ENCODE results near the gene STX8.

The STX8 gene

DNA sequence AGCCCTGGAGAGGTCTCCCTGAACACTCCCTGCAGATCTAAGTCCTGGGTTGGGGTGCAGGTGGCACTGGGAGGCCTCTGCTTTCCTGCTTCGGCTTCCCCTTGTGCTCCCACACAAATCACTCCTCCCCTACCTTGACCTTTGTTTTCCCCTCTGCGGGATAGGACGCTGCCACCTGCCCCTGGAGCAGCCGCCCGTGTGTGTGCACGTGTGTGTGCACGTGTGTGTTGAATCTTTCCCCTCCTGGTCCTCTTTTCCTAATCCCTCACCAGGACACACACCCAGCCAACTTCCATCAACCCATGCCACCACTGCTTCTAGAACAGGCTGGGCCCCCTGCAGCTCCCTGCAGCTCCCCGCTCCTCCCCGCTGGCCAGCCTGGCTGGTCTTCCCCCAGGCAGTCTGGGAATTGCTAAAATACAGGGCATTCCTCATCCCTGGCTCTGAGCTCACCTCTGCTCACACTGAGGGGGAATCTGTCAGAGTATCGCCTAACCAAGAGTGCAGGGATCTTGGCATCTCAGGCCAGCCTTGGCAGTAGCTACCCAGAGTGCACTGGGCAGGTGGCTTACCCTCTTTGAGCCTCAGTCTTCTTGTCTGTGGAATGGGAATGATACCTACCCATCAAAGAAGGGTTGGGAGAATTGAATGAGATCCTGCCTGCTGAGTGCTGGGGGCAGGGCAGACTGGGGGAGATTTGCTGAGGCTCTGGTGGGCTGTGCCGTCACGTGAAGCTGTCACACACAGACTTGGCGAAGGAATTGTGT lies 355.8 kb downstream of the STX8 start:
- DNase-seq = no peak

DNA sequence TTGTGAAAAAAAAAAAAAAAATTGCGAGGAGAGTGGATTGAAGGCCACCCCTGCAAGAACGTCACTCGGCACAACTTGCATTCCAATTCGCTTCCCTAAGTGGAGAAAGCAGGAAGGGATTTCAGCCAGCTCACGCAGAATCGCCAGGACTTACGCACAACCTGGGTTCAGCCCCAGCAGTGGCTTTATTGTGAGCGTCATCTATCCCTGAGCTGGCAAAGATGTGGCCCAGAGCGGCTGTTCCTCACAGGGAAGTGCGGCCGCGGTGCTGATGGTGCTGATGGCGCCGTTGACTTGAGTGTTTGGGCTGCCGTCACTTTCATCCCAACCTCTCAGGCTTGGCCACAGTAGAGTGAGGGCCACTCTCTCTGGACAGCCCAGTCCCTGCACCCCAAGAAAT lies 356.7 kb downstream of the STX8 start:
- no peak for DNase-seq

DNA sequence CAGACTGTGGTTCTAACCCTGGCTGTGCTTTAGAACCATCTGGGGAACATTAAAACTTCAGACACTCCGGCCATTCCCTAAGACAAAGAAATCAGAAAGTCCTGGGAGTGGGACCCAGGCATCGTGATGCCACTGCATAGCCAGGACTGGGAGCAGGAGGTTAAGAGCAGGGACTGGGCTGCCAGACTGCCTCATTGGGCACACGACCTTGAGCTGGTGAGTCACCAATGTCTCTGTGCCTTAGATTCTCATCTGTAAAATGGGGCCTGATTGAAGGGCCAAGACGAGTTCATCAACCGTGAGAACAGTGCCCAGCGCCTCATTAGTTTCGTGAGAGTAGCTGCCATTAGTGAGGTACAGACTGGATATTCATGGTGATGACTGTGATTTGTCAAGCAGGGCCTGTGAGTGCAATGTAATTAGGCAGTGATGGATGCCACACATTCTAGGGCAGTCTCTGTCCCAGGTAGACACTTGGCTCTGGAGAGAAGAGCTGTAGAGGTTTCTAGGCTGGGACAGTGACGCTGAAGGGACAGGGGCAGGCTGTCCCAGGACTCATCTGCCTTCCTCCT lies 357.5 kb downstream of the STX8 start:
- no peak for DNase-seq

DNA sequence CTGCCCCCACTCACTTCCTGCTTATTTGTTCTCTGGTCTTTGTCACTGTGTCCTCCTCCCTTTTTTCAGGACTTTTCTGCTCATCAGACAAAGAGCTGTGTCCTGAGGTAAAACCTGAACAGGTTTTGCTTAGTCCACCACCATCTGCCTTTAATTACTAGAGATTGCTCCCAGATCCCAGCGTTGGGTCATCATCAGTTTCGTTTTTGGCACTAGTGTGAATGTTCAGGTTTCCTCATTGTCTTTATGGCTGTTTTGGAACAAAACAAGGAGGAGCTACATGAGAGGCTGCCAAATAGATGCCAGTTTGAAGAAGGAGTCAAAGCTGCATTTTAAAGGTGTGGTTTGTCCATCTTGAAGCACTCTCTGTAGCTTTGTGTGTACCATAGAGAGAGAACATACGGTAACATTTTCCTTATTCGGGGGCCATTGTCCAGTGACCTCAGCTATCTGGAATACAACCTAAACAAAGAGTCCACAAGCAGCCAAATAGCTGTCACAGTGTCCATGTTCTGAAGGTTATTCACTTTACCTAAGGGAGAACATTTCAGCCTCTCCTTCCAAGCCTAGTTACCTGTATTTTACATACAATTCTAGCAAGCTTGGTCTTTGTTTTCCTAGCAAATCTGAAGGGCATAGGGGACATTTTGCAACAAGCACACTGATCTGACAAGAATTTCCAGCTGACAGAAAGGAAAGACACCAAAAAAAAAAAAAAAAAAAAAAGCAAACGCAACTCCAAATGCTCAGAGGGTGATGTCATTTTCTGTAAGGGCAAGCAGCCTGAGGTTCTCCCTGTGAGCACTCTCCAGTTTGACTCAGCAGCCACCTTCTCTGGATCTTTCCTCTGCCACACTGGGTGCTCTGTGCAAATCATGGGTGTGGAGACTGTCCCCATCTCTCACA lies 358.2 kb downstream of the STX8 start:
- DNase-seq = no peak

DNA sequence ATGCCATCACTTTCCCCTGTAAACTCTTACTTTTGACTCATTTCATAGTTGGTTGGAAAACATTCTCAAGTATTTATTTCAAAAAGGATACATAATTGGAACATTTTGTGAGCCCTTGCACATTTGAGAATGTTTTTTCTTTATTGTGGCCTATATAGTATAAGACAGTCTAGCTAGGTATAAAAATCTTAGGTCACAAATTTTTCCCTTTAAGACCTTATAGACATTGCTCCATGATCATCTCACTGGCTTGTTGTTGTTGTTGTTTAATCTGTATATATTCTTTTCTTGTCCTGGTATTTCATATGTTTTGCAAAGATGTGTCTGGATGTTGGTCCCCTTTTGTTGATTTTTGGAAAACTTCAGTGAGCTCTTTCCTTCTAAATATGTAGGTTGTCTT lies 360.2 kb downstream of the STX8 start:
- no peak for DNase-seq

DNA sequence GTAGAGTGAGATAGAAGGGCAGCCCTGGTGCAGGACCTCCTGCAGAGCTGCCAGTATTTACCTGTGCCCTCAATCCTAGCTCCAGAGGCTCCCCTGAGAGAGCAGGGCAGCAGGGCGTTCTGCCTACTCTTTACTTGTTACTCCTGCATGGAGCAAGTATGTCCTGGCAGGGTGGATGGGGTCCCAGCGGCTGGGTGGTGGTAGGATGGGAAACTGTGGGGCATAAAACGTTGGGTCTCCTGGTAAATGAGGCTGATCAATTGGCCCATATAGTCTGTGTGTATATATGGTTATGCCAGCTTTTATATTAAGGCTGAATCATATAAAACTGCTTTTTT lies 362.3 kb downstream of the STX8 start:
- DNase-seq = no peak

DNA sequence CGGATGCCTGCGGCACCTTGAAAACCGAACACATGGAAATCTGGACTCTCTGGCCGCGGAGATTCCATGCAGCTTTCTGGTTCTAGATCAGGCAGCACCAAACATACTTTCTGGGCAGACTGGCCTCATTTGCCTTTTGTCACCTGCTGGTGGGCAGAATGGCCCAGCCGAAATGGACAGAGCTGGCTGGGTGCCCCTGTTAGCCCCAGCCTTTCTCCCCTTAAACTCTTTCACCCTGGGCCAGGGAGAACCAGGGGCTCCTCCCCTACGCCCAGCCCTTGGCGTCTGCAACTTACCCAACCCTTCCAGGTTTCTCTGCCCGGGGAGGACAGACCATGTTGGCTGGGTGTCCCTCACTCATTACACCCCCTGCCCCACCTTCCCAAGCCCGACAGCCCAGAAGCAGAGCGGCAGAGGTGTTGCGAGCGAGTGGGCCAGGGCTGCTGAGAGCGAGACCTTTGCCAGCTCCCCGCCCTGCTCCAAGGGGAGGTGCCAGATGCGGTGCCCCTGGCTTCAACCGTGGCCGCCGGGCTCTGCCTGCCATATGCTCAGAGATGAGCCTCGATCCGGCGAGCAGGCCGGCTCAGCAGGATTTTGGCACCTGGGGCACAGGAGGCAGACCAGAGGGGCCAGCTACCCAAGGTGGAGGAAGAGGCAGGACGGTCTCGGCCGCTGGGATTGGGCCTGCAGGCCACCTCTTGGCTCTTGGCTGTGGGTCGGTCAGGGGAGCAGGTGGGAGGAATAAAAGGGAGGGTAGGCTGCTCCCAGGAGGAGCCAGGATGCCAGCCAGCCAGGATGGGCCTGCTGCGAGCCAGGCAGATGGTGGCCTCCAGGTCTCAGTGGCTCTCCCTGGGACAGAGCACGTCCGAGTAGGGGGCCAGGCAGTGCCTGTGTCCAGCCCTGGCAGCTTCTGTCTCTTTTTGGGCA lies 363.0 kb downstream of the STX8 start:
- no peak for DNase-seq

DNA sequence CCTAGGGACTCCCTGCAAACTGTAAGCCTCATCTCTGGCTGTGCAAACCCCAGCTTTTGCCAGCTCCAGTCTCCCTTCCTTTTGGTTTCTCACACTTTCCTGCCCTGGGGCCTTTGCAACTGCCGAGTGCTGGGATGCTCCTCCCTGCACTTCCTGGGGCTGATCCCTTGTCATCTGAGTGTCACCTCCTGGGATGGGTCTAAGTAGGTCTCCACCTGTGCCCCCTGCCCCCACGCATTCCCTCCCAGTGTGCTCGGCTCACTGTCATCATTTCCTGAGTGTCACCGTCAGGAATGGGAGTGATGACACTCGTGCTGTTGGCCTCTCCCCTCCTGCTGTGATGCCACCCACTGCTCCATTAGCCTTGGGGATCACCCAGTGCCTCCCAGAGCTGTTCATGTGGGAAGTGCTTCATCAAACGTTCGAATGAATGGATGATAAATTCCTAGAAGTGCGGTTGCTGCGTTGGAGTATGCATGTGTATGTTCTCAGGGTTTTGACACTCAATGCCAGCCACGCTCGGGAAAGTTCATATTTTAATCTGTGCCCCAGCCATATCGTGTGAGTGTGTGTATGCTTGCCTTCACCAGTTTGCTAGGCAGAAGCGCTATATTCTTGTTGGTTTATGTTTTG lies 364.4 kb downstream of the STX8 start:
- no peak for DNase-seq

DNA sequence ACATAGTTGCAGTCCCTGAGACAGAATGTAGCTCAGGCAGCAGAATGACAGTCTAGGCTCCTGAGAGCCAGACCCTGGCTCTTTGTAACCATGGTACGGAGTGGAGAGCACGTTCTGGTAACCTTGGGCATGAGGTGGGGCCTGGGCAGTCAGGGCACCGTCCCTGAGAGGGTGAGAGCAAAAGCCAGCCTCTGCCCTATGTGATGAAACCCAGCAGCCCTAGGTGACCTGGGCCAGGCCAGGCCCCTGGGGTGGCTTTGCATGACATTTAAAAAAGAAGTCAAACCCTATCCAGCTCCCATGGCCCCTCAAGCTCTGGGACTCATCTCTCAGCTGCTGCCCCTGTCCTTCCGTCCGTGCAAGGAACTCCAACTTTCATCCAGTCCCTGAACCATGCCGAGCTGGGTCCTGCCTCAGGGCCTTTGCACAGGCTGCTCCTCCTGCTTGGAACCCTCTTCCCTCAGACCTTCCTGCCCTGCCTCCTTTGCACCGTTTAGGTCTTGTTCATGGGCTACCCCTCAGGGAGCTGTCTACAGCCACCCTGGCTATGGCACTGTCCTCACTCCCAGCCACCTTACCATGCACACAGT lies 365.7 kb downstream of the STX8 start:
- DNase-seq = no peak

DNA sequence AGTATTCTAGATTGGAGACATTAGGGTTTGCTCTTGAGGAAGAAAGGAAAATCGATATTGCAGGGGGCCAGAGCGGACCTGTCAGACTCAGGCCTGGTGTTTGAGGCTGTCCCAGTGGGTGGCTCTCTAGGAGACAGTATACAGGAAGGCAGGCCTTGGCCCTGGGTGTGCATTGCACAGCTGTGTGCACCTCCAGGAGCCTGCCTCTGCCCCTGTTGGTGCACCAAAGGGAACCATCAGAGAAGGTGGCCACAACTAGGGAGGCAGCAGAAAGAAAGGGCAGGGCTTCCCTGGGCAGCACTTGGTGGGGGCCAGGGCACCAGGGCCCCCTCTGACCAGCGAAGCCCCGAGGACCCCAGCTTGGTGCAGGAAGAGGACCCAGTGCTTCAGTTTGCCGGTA lies 366.3 kb downstream of the STX8 start:
- DNase-seq = no peak

DNA sequence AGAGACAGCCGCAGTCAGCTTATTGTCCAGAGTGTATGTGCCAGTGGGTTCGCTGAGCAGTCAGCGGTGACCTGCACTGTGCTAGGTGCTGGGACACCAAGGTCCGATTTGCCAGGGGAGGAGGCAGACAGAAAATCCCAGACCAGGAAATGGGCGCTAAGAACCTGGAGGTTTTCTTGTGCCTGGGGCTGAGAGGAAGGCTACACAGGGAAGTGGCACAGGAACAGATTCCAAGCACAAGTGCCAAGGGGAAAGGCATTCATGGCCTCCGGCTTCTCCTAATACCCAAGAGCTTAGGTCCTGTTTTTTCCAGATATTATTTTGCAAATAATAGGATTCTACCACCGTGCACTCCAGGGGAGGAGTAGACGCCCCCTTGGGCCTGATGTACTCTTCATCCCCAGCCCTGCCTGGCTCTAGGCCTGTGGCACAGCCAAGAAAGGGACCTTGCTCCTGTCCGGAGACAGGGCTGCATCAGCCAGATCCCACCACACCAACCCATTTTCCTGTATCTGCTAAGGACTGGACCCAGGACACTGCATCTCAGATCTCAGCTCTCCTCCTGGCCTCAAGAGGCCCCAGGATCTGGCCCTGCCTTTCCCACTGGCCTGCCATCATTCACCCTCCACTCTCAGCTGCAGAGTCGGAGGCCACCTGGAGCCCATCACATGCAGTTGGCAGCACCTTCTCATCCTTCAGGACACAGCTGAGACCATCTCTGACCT lies 367.1 kb downstream of the STX8 start:
- no peak for DNase-seq

DNA sequence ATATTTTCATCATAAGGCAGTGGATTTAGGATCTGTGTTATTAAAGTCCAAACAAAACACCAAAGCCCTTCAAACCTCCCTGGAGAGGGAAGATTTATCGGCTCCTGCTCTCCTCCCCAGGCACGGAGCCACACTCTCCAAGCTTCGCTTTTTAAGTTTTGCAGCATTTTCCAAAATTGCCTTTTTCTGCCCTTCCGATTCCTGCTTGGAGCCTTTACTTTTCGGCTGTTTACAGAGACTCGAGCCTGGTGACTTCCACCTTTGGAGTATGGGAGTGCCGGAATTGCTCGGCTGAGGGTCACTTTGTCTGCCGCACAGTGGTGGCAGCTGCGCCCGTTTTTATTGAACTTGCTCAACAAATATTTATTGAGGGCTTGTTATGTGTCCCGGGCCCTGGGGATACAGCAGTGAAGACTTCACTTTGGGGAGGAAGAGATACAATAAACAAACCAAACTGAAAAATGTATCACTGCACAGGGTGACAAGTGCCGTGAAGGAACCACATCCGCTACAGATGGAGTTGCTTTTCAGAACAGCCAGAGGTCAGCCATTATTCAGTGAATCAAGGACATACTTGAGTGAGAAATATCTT lies 368.8 kb downstream of the STX8 start:
- DNase-seq = no peak

DNA sequence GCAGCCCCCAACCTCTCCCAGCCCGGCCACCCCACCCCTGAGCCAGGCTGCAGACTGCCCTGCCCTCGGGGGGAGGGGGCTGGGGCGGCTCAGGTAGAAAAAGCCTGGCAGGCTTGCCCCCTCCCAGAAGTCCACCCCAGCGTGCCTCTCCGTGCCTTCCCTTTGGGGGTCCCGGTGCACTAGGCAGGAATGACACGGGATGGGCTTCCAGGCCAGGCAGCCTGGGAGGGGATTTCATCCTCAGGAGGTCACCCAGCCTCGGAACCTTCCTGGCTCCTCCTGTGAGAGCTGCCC lies 369.3 kb downstream of the STX8 start:
- no peak for DNase-seq

DNA sequence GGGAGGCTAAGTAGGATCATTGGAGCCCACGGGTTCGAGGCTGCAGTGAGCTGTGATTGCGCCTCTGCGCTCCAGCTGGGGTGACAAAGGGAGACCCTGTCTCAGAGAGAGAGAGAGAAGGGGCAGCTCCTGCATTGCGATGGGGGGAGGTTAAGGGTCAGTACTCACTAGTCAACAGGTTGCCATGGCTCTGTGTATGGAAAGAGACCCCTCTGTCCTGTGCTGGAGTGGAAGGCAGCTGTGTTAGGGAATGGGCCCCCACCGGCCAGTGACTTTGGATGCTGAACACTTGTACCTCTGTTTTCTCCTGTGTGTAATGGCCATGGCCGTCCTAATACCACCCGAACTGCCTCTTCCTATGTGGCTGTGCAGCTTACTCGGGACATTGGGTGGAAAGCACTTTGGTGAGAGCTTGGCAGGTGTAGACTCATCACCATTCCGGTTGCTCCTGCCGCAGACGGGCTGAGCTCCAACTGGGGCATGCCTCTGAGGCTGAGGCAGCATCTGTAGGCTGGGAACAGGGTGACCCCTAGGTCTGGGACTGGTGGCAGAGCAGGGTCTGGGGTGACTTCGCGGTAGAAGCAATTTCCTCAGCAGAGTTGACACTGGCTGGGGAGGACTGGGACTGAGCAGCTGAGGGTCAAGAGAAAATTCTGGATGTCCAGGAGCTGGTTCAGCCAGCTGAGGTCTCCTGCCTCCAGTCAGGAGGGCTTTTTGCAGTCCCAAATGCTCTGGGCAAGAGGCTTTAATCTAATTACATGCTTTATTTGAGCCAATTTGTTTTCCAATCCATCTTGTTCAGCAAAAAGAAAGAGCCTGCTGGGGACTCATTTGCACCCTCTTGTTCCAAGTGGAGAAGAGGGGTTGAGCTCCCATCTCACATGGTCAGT lies 369.9 kb downstream of the STX8 start:
- DNase-seq = no peak

DNA sequence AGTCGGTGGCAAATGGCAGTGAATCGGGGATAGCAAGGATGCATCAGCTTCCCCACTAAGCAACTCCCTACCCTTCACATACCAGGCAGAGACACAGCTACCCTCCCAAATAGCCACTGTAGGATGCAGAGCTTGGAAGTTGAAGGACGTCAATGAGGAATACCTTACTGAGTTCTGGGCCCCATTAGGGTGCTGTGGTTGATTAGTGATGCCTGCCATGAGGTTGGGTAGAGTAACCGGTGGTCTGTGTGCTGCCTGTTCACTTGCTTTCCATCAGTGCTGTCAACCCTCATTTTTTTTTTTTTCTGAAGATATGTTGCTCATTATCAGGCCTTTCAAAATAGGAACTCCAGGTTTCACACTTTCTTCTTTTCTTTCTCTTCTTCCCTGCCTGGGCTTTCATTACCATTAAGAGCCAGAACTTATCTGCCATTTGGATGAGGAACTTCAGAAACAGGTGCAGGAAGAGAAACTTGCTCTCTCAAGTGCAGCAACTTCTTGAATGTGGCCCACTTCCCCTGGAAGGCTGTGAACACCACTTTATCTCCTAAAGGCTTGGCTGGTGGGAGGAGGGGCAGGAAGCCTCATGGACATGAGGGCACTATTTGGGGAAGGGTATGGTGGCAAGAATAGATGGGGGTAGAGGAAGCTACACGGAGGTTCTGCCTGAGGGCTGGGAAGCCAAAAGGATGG lies 370.8 kb downstream of the STX8 start:
- DNase-seq = no peak

DNA sequence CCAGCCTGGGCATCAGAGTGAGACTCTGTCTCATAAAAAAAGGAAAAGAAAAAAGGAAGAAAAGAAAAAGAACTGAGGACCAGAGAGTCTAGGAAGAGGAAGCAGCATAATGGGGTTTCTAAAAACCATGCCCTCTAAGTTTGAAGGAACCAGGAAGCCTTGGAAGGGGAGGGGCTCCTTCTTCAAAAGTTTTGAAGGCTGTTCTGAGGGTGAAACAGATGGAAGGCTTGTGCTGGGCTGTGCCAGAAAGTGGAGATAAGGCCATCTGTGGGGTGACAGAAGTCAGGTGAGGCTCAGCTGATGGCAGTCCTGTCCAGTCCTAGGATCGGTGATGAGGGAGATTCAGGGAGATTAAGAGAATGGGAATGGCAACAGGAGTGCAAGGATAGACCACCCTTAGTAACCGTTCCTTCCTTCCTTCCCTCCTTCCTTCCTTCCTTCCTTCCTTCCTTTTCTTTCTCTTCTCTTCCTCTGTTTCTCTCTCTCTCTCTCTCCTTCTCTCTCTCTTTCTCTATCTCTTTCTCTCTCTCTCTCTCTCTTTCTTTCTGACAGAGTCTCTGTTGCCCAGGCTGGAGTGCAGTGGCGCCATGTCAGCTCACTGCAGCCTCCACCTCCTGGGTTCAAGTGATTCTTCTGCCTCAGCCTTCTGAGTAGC lies 371.7 kb downstream of the STX8 start:
- no peak for DNase-seq

DNA sequence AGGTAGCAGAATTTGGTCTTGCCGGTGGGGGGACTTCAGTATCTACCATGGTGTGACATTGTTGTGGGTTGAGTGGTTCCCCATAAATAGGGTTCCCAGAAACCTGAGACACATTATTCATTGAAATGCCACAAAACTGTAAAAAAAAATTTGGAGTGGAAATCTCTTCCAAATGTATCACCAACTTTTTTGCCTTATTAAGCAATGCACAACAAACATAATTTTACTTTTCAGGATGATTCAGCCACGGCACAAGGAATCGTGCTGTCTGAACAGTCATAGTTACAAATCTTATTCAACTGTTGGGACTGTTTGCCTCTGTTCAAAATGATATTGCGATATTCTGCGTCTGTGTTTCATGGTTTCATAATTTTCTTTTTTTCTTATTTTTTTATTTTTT lies 373.1 kb downstream of the STX8 start:
- DNase-seq = no peak

DNA sequence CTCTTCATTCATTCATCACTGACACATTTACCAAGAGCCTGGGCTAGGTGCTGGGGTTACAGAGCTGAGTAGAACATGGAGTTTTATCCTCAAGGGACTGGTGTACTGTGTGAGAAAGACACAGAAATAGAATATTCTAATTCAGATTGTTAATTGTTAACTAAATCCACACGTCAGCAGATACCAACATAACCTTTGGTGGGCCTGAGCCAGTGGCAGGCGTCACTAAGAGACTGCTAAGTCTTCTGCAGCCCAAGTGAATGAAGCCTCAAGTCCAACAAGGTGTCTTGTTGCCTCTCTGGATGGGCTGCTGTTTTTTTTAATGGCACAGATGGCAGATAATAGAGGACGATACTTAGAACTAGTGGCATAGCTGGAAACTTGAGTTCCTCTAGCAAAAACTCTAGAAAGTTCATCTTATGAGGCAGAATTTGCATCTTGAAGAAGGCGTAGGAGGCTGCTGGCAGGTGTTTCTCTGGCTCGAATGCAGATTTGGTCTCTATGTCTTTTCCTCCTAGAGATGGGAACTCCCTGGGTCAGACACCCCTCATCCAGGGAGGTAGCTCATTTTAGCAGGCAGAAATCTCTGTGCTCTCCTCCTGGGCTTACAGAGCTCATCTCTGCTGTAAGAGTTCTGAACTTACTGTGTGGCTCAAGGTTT lies 374.8 kb downstream of the STX8 start:
- no peak for DNase-seq
